ENCODE measurements around the gene PLA2G6. TPM values are rescaled to one million over a fixed set of nuclear protein-coding genes. Genes with fewer than 3 reads are reported as not detected.

PLA2G6 gene
- total RNA-seq, 1 donor, result 12.3 TPM

- H3K4me3 ChIP-seq (ENCODE audit: low read depth, low read length), result no peak overlapping the region
- no peak for TF ChIP-seq CTCF (IDR thresholded peaks at IDR 0.05; ENCODE audit: insufficient read depth, low read length)
- DNase-seq (ENCODE audit: low read depth), result no peak
Observed at GRCh38 chr22:38226853-38227649, 45.4 kb upstream of the PLA2G6 start.

GRCh38 chr22:38223289-38223960 lies 41.8 kb upstream of the PLA2G6 start:
- no peak for TF ChIP-seq CTCF (IDR thresholded peaks at IDR 0.05; ENCODE audit: insufficient read depth, low read length)
- no peak for DNase-seq (ENCODE audit: low read depth)
- no peak overlapping the region for H3K4me3 ChIP-seq (ENCODE audit: low read depth, low read length)

GRCh38 chr22:38222797-38223119 lies 41.1 kb upstream of the PLA2G6 start:
- TF ChIP-seq CTCF (IDR thresholded peaks at IDR 0.05; ENCODE audit: insufficient read depth, low read length), result no peak
- DNase-seq (ENCODE audit: low read depth), result no peak
- no peak overlapping the region for H3K4me3 ChIP-seq (ENCODE audit: low read depth, low read length)

GRCh38 chr22:38221908-38222796 lies 40.5 kb upstream of the PLA2G6 start:
- no peak for DNase-seq (ENCODE audit: low read depth)
- no peak for TF ChIP-seq CTCF (IDR thresholded peaks at IDR 0.05; ENCODE audit: insufficient read depth, low read length)
- H3K4me3 ChIP-seq (ENCODE audit: low read depth, low read length), result no peak overlapping the region

- DNase-seq (ENCODE audit: low read depth), result no peak
- TF ChIP-seq CTCF (IDR thresholded peaks at IDR 0.05; ENCODE audit: insufficient read depth, low read length), result no peak
- H3K4me3 ChIP-seq (ENCODE audit: low read depth, low read length), result no peak overlapping the region
Observed at GRCh38 chr22:38221407-38221806, 39.8 kb upstream of the PLA2G6 start.

- no peak overlapping the region for H3K4me3 ChIP-seq (ENCODE audit: low read depth, low read length)
- DNase-seq (ENCODE audit: low read depth), result no peak
- no peak for TF ChIP-seq CTCF (IDR thresholded peaks at IDR 0.05; ENCODE audit: insufficient read depth, low read length)
Observed at GRCh38 chr22:38220653-38221386, 39.2 kb upstream of the PLA2G6 start.
